ENCODE results near the gene GRM5. TPM values are rescaled to one million over a fixed set of nuclear protein-coding genes. Genes with fewer than 3 reads are reported as not detected.

Gene GRM5
- total and polyA plus RNA-seq, 2 donors (not counting 1 experiment from before 2014, with no cell fraction given): not detected

DNA sequence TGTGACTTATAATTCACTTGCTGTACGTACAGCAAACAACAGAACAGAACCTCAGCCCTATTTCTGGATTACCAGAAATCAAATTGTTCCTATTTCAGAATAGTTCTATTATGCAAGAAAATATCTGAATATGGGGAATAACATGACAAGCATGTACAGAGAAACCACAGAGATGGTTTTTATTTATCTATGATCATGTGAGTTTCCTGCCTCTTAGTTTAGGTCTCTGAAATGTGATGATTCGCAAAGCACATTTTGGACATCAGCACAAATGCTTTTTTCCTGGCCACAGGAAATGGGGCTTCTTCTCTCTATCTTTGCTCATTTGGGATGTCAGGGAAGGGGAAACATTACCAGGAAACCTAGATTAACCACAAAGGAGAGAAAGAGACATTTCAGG is 461.5 kb downstream of the GRM5 start:
- ATAC-seq (ENCODE audit: low read depth) (no peak), DNase-seq (no peak)
- intact Hi-C loops (cut with micrococcal nuclease): no loop called here
- no peak overlapping the region for H3K4me3 ChIP-seq (ENCODE audit: control extremely low read depth in 1 of 5, extremely low read depth in 1 of 5, insufficient read depth in 1 of 5, low read depth in 2 of 5, low read length in 4 of 5)
- H3K9ac ChIP-seq (ENCODE audit: low read length): no peak overlapping the region
- ChIA-PET CTCF (no interaction called here), POLR2A (no interaction called here)
- Mint-ChIP-seq H3K4me3 (no peak overlapping the region), H3K4me1 (no peaks in the 10 kb centered on the region), H3K27ac (no peak overlapping the region), H3K9me3 (ENCODE audit: insufficient read depth) (no peaks in the 10 kb centered on the region), H3K27me3 (no peaks in the 10 kb centered on the region)
- H2AFZ ChIP-seq (ENCODE audit: insufficient read depth, low read depth, low read length, poor library complexity, severe bottlenecking): no peak overlapping the region
- H3K79me2 ChIP-seq (ENCODE audit: control insufficient read depth, insufficient read depth, low read length): no peaks in the 10 kb centered on the region
- H3K36me3 ChIP-seq (replicated peaks in 1 of 2; ENCODE audit: control extremely low read depth in 1 of 2, control insufficient read depth in 1 of 2, extremely low read depth in 1 of 2, insufficient read depth in 2 of 2, low read length in 1 of 2): no peaks in the 10 kb centered on the region
- no peak overlapping the region for H3K27ac ChIP-seq (ENCODE audit: low read length in 2 of 2)
- TF ChIP-seq CTCF (IDR thresholded peaks at IDR 0.05) (no peak), EZH2 (IDR thresholded peaks at IDR 0.05; ENCODE audit: borderline replicate concordance, insufficient read depth, low read depth, low read length, poor library complexity, severe bottlenecking) (no peak)
- no peaks in the 10 kb centered on the region for H3K9me3 ChIP-seq (ENCODE audit: control extremely low read depth in 1 of 3, control insufficient read depth in 2 of 3, insufficient read depth in 1 of 3, low read length in 2 of 3)
- no peaks in the 10 kb centered on the region for H3K27me3 ChIP-seq (replicated peaks in 1 of 4; ENCODE audit: control extremely low read depth in 1 of 4, control insufficient read depth in 3 of 4, insufficient read depth in 4 of 4, low read length in 3 of 4)
- no CpG with 5 or more reads among the region's 2 CpGs for whole genome bisulfite sequencing (ENCODE audit: insufficient coverage)
- no peaks in the 10 kb centered on the region for H4K20me1 ChIP-seq (ENCODE audit: control insufficient read depth, insufficient read depth, low read length, poor library complexity, severe bottlenecking)
- no peaks in the 10 kb centered on the region for H3K4me1 ChIP-seq (ENCODE audit: control insufficient read depth in 2 of 2, insufficient read depth in 2 of 2, low read length in 2 of 2)
- no peak overlapping the region for H3K4me2 ChIP-seq (replicated peaks; ENCODE audit: low read depth, low read length, poor library complexity, severe bottlenecking)

- H3K27ac Mint-ChIP-seq: no peak overlapping the region
- ATAC-seq (ENCODE audit: low read depth) (no peak), DNase-seq (no peak)
- H3K9ac ChIP-seq (ENCODE audit: low read length): no peak overlapping the region
- H3K27ac ChIP-seq (ENCODE audit: low read length in 2 of 2): no peak overlapping the region
- no peaks in the 10 kb centered on the region for H3K4me1 Mint-ChIP-seq
- H3K27me3 ChIP-seq (replicated peaks in 1 of 4; ENCODE audit: control extremely low read depth in 1 of 4, control insufficient read depth in 3 of 4, insufficient read depth in 4 of 4, low read length in 3 of 4): no peaks in the 10 kb centered on the region
- no peak overlapping the region for H3K4me3 ChIP-seq (ENCODE audit: control extremely low read depth in 1 of 5, extremely low read depth in 1 of 5, insufficient read depth in 1 of 5, low read depth in 2 of 5, low read length in 4 of 5)
- H3K9me3 ChIP-seq (ENCODE audit: control extremely low read depth in 1 of 3, control insufficient read depth in 2 of 3, insufficient read depth in 1 of 3, low read length in 2 of 3): no peaks in the 10 kb centered on the region
- H3K27me3 Mint-ChIP-seq: no peaks in the 10 kb centered on the region
- H3K4me3 Mint-ChIP-seq: no peak overlapping the region
- no peaks in the 10 kb centered on the region for H3K36me3 ChIP-seq (replicated peaks in 1 of 2; ENCODE audit: control extremely low read depth in 1 of 2, control insufficient read depth in 1 of 2, extremely low read depth in 1 of 2, insufficient read depth in 2 of 2, low read length in 1 of 2)
- CTCF ChIA-PET: no interaction called here
- no peak overlapping the region for H2AFZ ChIP-seq (ENCODE audit: insufficient read depth, low read depth, low read length, poor library complexity, severe bottlenecking)
- POLR2A ChIA-PET: no interaction called here
- H3K4me1 ChIP-seq (ENCODE audit: control insufficient read depth in 2 of 2, insufficient read depth in 2 of 2, low read length in 2 of 2): no peaks in the 10 kb centered on the region
- H3K9me3 Mint-ChIP-seq (ENCODE audit: insufficient read depth): no peaks in the 10 kb centered on the region
- WGBS (ENCODE audit: insufficient coverage): no CpG with 5 or more reads among the region's 3 CpGs
- H3K4me2 ChIP-seq (replicated peaks; ENCODE audit: low read depth, low read length, poor library complexity, severe bottlenecking): no peak overlapping the region
- no peaks in the 10 kb centered on the region for H4K20me1 ChIP-seq (ENCODE audit: control insufficient read depth, insufficient read depth, low read length, poor library complexity, severe bottlenecking)
- intact Hi-C loops (cut with micrococcal nuclease): no loop called here
- H3K79me2 ChIP-seq (ENCODE audit: control insufficient read depth, insufficient read depth, low read length): no peaks in the 10 kb centered on the region
- TF ChIP-seq CTCF (IDR thresholded peaks at IDR 0.05) (no peak), EZH2 (IDR thresholded peaks at IDR 0.05; ENCODE audit: borderline replicate concordance, insufficient read depth, low read depth, low read length, poor library complexity, severe bottlenecking) (no peak)
These were observed 462.5 kb downstream of the GRM5 start for GRCh38 chr11:88603091-88603867.
